H9 (cell line): Measurements from ENCODE around the gene STMN3. TPM values are rescaled to one million over a fixed set of nuclear protein-coding genes. Genes with fewer than 3 reads are reported as not detected.

Experiments
- DNase-seq: peaks from one replicate; pipeline ENCODE4 v3.0.0-alpha.2; 2017
- H2AFZ ChIP-seq: one replicate; pipeline ENCODE4 v1.6.1; 2013; ENCODE audit warnings: mild to moderate bottlenecking, low read length, control low read depth, moderate library complexity
- H2AK5ac ChIP-seq: 2 replicates; pipeline ENCODE4 v1.6.1; 2013; ENCODE audit warnings: low read length, control low read depth, mixed read lengths; ENCODE audit not compliant: insufficient read length
- H2BK120ac ChIP-seq: one replicate; pipeline ENCODE4 v1.6.1; 2013; ENCODE audit warnings: low read depth, mild to moderate bottlenecking, low read length, control low read depth, inconsistent platforms; ENCODE audit not compliant: poor library complexity, severe bottlenecking
- H2BK12ac ChIP-seq: 2 replicates; pipeline ENCODE4 v1.6.1; 2013; ENCODE audit warnings: low read length, control low read depth, mixed read lengths, low read depth; ENCODE audit not compliant: insufficient read length
- H2BK15ac ChIP-seq: 2 replicates; pipeline ENCODE4 v1.6.1; 2013; ENCODE audit warnings: low read depth, low read length, control low read depth
- H2BK20ac ChIP-seq: one replicate; pipeline ENCODE4 v1.6.1; 2013; ENCODE audit warnings: low read depth, mild to moderate bottlenecking, low read length, control low read depth, inconsistent platforms; ENCODE audit not compliant: poor library complexity, severe bottlenecking
- H2BK5ac ChIP-seq: 2 replicates; pipeline ENCODE4 v1.6.1; 2013; ENCODE audit warnings: low read length, control low read depth, mixed read lengths; ENCODE audit not compliant: insufficient read length
- H3K14ac ChIP-seq: 2 replicates; pipeline ENCODE4 v1.6.1; 2013; ENCODE audit warnings: low read length, control low read depth; ENCODE audit not compliant: insufficient read depth
- H3K18ac ChIP-seq: 2 replicates; pipeline ENCODE4 v1.6.1; 2013; ENCODE audit warnings: low read depth, mild to moderate bottlenecking, mixed read lengths, low read length, control low read depth; ENCODE audit not compliant: insufficient read length
- H3K23ac ChIP-seq: 2 replicates; pipeline ENCODE4 v1.6.1; 2013; ENCODE audit warnings: low read length, control low read depth, mixed read lengths, low read depth; ENCODE audit not compliant: insufficient read length
- H3K23me2 ChIP-seq: 2 replicates; pipeline ENCODE4 v1.6.1; 2013; ENCODE audit warnings: low read depth, mild to moderate bottlenecking, mixed read lengths, low read length, control low read depth; ENCODE audit not compliant: insufficient read length, poor library complexity, severe bottlenecking
- H3K27ac ChIP-seq: 2 replicates; pipeline ENCODE4 v1.5.1; 2013; ENCODE audit warnings: low read length, control low read depth, mixed read lengths, low read depth; ENCODE audit not compliant: insufficient read length
- H3K27me3 ChIP-seq: 2 replicates; pipeline ENCODE4 v1.6.1; 2013; ENCODE audit warnings: low read length, control low read depth, inconsistent platforms; ENCODE audit not compliant: insufficient read depth
- H3K4ac ChIP-seq: 2 replicates; pipeline ENCODE4 v1.6.1; 2013; ENCODE audit warnings: low read depth, mild to moderate bottlenecking, control low read depth, inconsistent platforms, low read length, moderate library complexity
- H3K4me1 ChIP-seq: 2 replicates; pipeline ENCODE4 v1.6.1; 2013; ENCODE audit warnings: low read length, control low read depth, inconsistent platforms; ENCODE audit not compliant: insufficient read depth
- H3K4me2 ChIP-seq: 2 replicates; pipeline ENCODE4 v1.6.1; 2013; ENCODE audit warnings: low read length, control low read depth, mixed read lengths; ENCODE audit not compliant: insufficient read length, insufficient read depth
- H3K56ac ChIP-seq: 2 replicates; pipeline ENCODE4 v1.6.1; 2013; ENCODE audit warnings: low read depth, mild to moderate bottlenecking, mixed read lengths, low read length, control low read depth; ENCODE audit not compliant: insufficient read length
- H3K79me1 ChIP-seq: 2 replicates; pipeline ENCODE4 v1.6.1; 2013; ENCODE audit warnings: low read depth, mild to moderate bottlenecking, moderate library complexity, low read length, control low read depth, inconsistent platforms; ENCODE audit not compliant: insufficient read depth, poor library complexity, severe bottlenecking
- H3K79me2 ChIP-seq: 2 replicates; pipeline ENCODE4 v1.6.1; 2013; ENCODE audit warnings: low read length, control low read depth, inconsistent platforms; ENCODE audit not compliant: insufficient read depth
- H3K9ac ChIP-seq: 2 replicates; pipeline ENCODE4 v1.6.1; 2013; ENCODE audit warnings: low read length, control low read depth, mixed read lengths; ENCODE audit not compliant: insufficient read length; ENCODE audit errors: extremely low read depth
- H3K9me3 ChIP-seq: one replicate; pipeline ENCODE4 v1.6.1; 2013; ENCODE audit warnings: low read depth, low read length, inconsistent platforms; ENCODE audit not compliant: control insufficient read depth
- H3T11ph ChIP-seq: one replicate; pipeline ENCODE4 v1.6.1; 2013; ENCODE audit warnings: mild to moderate bottlenecking, low read length, control low read depth, inconsistent platforms
- H4K20me1 ChIP-seq: one replicate; pipeline ENCODE4 v1.6.1; 2013; ENCODE audit not compliant: control insufficient read depth, insufficient read length, insufficient read depth
- H4K5ac ChIP-seq: 2 replicates; pipeline ENCODE4 v1.6.1; 2013; ENCODE audit warnings: low read depth, mild to moderate bottlenecking, mixed read lengths, low read length, control low read depth; ENCODE audit not compliant: insufficient read length
- H4K8ac ChIP-seq: replicated peaks from 2 replicates; pipeline ENCODE4 v1.6.1; 2013; ENCODE audit warnings: low read length, control low read depth, mixed read lengths, low read depth; ENCODE audit not compliant: insufficient read length
- H4K91ac ChIP-seq: 2 replicates; pipeline ENCODE4 v1.6.1; 2013; ENCODE audit warnings: low read depth, mild to moderate bottlenecking, moderate library complexity, mixed read lengths, low read length, control low read depth; ENCODE audit not compliant: insufficient read length
- H3K27ac Mint-ChIP-seq, 3 experiments: 2 replicates in 2 of 3; 3 replicates in 1 of 3; pipeline ENCODE4 v1.8.0; 2020 to 2021; ENCODE audit warnings: mixed read lengths in 3 of 3, mild to moderate bottlenecking in 1 of 3, moderate library complexity in 1 of 3
- H3K27me3 Mint-ChIP-seq: 2 replicates; pipeline ENCODE4 v1.8.0; 2021; ENCODE audit warnings: low read depth, mild to moderate bottlenecking, moderate library complexity, mixed read lengths
- H3K36me3 Mint-ChIP-seq, 3 experiments: 2 replicates in 2 of 3; 3 replicates in 1 of 3; pipeline ENCODE4 v1.8.0; 2020 to 2021; ENCODE audit warnings: low read depth in 3 of 3, mixed read lengths in 3 of 3; ENCODE audit not compliant: insufficient read depth in 1 of 3
- H3K4me1 Mint-ChIP-seq, 2 experiments: 2 replicates each; pipeline ENCODE4 v1.8.0; 2020; ENCODE audit warnings: mixed read lengths in 2 of 2
- H3K4me3 Mint-ChIP-seq, 2 experiments: 2 replicates in 1 of 2; 3 replicates in 1 of 2; pipeline ENCODE4 v1.8.0; 2020 to 2021; ENCODE audit warnings: mild to moderate bottlenecking in 2 of 2, mixed read lengths in 2 of 2, moderate library complexity in 1 of 2
- H3K9me3 Mint-ChIP-seq, 2 experiments: 2 replicates in 1 of 2; 3 replicates in 1 of 2; pipeline ENCODE4 v1.8.0; 2020; ENCODE audit warnings: mild to moderate bottlenecking in 2 of 2, mixed read lengths in 2 of 2, moderate library complexity in 1 of 2
- CTCF ChIP-seq: fragments of 200-600 bp; sonication (generic); conservative IDR thresholded peaks from 3 replicates; pipeline ENCODE4 v1.8.0; 2021; ENCODE audit warnings: antibody characterized with exemption, mild to moderate bottlenecking
- whole genome bisulfite sequencing: extraction: QIAGEN DNeasy Blood & Tissue Kit; methylation state at CpG from one replicate; pipeline ENCODE4 v1.1.7; 2013; ENCODE audit warnings: missing lambda C conversion rate, low lambda C conversion rate, mixed read lengths; ENCODE audit not compliant: insufficient read length; ENCODE audit errors: extremely low coverage; 5-methylcytosine and 5-hydroxymethylcytosine counted together
- total RNA-seq: library from RNA; stranded (reverse); gene quantifications from 2 replicates; pipeline ENCODE4 v1.2.1, GENCODE V29; 2021

The STMN3 gene
- total RNA-seq, 1 experiment from 2014 or later = 54.0 TPM

GRCh38 chr20:63701329-63702035 lies 48.3 kb upstream of the STMN3 start:
- H3K27ac ChIP-seq = no peak overlapping the region
- no peak overlapping the region; the same call in 1 of the 2 replicates for H3K14ac ChIP-seq
- DNase-seq = no peak
- H2BK120ac ChIP-seq = no peak overlapping the region
- H3K9me3 Mint-ChIP-seq = no peaks in the 10 kb centered on the region
- WGBS = no CpG with 5 or more reads among the region's 14 CpGs
- no peak overlapping the region for H3K23ac ChIP-seq
- no peak overlapping the region for H4K8ac ChIP-seq
- no peak for TF ChIP-seq CTCF
- H3K9me3 ChIP-seq = no peaks in the 10 kb centered on the region
- H3K36me3 Mint-ChIP-seq = peaks cover 12 to 24% (median 20%) of the 10 kb centered on the region in 3 experiments; a peak in 6 of 7 replicates
- no peak overlapping the region for H4K5ac ChIP-seq
- no peak overlapping the region for H2AFZ ChIP-seq
- no peaks in the 10 kb centered on the region for H3K27me3 ChIP-seq
- peaks cover 4% of the 10 kb centered on the region for H3K23me2 ChIP-seq
- no peak overlapping the region for H2BK20ac ChIP-seq
- peaks cover 3% of the 10 kb centered on the region; the same call in 1 of the 2 replicates for H3K27me3 Mint-ChIP-seq
- no peak overlapping the region for H2BK15ac ChIP-seq
- H3K56ac ChIP-seq = no peak overlapping the region
- no peak overlapping the region for H2BK5ac ChIP-seq
- no peak overlapping the region for H4K91ac ChIP-seq
- no peak overlapping the region for H2AK5ac ChIP-seq
- H3K18ac ChIP-seq = no peak overlapping the region
- no peak overlapping the region for H3K27ac Mint-ChIP-seq
- H3K4me1 ChIP-seq = no peaks in the 10 kb centered on the region
- H3K79me1 ChIP-seq = no peaks in the 10 kb centered on the region
- H3K9ac ChIP-seq = no peak overlapping the region
- no peak overlapping the region for H3K4me2 ChIP-seq
- peaks cover under 1 to 7% of the 10 kb centered on the region in 2 experiments; a peak in 3 of 4 replicates for H3K4me1 Mint-ChIP-seq
- H3K4ac ChIP-seq = no peak overlapping the region
- H2BK12ac ChIP-seq = no peak overlapping the region
- no peak overlapping the region for H3T11ph ChIP-seq
- no peak overlapping the region for H3K4me3 Mint-ChIP-seq
- no peaks in the 10 kb centered on the region for H3K79me2 ChIP-seq
- H4K20me1 ChIP-seq = no peaks in the 10 kb centered on the region
